ENCODE measurements around the gene SLIT3.

SLIT3 gene

GRCh38 chr5:168713051-168713450, 587.9 kb downstream of the SLIT3 start:
- H3K27ac ChIP-seq (ENCODE audit: insufficient read depth, low read length, poor library complexity, severe bottlenecking) = no peak overlapping the region
- no peaks in the 10 kb centered on the region for H3K9me3 ChIP-seq (ENCODE audit: control insufficient read depth, low read length)
- no peaks in the 10 kb centered on the region for H3K27me3 ChIP-seq (replicated peaks; ENCODE audit: control insufficient read depth, insufficient read depth, low read length, poor library complexity, severe bottlenecking)
- H3K4me1 ChIP-seq (ENCODE audit: control insufficient read depth, insufficient read depth, low read length, poor library complexity, severe bottlenecking) = no peaks in the 10 kb centered on the region
- no peak for DNase-seq
- no peak overlapping the region for H3K4me3 ChIP-seq (ENCODE audit: insufficient read depth, low read depth, low read length, poor library complexity, severe bottlenecking)
- no peaks in the 10 kb centered on the region for H3K36me3 ChIP-seq (ENCODE audit: control insufficient read depth, insufficient read depth, low read length)

DNA sequence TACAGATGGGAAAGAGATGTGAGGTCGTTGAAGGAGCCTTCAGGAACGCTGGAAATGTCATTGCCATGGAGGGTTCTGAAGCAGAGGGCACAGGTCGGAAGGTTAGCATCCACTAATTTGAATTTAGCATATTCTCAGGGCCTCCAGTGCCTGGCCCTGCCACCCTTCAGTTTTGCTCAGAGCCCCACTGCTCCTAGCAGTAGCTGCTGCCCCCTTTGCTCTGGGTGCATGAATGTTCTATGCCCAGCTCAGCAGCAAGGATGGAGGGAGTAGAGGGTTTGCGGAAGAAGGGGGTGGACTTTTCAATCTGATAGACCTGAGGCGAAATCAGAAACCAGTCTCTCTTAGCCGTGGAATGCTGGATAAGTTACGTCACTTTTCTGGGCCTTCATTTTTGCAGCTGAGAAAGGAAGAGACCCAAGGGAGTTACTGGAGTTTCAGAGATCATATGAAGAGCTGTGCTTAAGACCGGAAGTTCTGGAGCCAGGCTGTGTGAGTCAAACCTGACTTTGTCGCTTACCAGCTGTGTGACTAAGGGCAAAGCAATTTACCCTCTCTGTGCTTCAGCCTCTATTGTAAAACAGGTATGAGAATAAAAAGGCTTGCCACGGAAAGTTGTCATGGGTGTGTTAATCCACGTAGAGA, 588.5 kb downstream of the SLIT3 start:
- no peak overlapping the region for H3K4me3 ChIP-seq (ENCODE audit: insufficient read depth, low read depth, low read length, poor library complexity, severe bottlenecking)
- DNase-seq = no peak
- no peaks in the 10 kb centered on the region for H3K9me3 ChIP-seq (ENCODE audit: control insufficient read depth, low read length)
- H3K4me1 ChIP-seq (ENCODE audit: control insufficient read depth, insufficient read depth, low read length, poor library complexity, severe bottlenecking) = no peaks in the 10 kb centered on the region
- no peak overlapping the region for H3K27ac ChIP-seq (ENCODE audit: insufficient read depth, low read length, poor library complexity, severe bottlenecking)
- no peaks in the 10 kb centered on the region for H3K36me3 ChIP-seq (ENCODE audit: control insufficient read depth, insufficient read depth, low read length)
- no peaks in the 10 kb centered on the region for H3K27me3 ChIP-seq (replicated peaks; ENCODE audit: control insufficient read depth, insufficient read depth, low read length, poor library complexity, severe bottlenecking)

DNA sequence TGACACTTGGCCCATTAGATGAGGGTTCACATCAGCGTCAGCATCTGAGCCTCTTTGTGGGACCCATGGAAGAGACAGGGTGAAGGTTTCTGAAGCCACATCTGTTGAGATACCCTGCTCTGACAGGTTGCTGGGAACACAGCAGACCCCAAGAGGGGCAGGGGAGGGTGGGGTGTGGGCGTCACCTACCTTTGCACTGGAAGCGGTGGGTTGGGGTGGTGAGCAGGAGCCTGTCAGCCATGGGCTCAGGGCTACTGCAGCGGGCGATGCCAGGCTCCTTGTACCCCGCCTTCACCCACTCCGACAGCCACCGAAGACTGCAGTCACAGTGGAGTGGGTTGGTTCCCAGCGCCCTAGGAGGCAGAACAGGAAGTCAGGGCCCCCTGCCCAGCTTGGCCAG, 590.2 kb downstream of the SLIT3 start:
- no peaks in the 10 kb centered on the region for H3K27me3 ChIP-seq (replicated peaks; ENCODE audit: control insufficient read depth, insufficient read depth, low read length, poor library complexity, severe bottlenecking)
- H3K4me3 ChIP-seq (ENCODE audit: insufficient read depth, low read depth, low read length, poor library complexity, severe bottlenecking) = no peak overlapping the region
- no peaks in the 10 kb centered on the region for H3K4me1 ChIP-seq (ENCODE audit: control insufficient read depth, insufficient read depth, low read length, poor library complexity, severe bottlenecking)
- no peaks in the 10 kb centered on the region for H3K9me3 ChIP-seq (ENCODE audit: control insufficient read depth, low read length)
- no peak overlapping the region for H3K27ac ChIP-seq (ENCODE audit: insufficient read depth, low read length, poor library complexity, severe bottlenecking)
- no peaks in the 10 kb centered on the region for H3K36me3 ChIP-seq (ENCODE audit: control insufficient read depth, insufficient read depth, low read length)
- no peak for DNase-seq

DNA sequence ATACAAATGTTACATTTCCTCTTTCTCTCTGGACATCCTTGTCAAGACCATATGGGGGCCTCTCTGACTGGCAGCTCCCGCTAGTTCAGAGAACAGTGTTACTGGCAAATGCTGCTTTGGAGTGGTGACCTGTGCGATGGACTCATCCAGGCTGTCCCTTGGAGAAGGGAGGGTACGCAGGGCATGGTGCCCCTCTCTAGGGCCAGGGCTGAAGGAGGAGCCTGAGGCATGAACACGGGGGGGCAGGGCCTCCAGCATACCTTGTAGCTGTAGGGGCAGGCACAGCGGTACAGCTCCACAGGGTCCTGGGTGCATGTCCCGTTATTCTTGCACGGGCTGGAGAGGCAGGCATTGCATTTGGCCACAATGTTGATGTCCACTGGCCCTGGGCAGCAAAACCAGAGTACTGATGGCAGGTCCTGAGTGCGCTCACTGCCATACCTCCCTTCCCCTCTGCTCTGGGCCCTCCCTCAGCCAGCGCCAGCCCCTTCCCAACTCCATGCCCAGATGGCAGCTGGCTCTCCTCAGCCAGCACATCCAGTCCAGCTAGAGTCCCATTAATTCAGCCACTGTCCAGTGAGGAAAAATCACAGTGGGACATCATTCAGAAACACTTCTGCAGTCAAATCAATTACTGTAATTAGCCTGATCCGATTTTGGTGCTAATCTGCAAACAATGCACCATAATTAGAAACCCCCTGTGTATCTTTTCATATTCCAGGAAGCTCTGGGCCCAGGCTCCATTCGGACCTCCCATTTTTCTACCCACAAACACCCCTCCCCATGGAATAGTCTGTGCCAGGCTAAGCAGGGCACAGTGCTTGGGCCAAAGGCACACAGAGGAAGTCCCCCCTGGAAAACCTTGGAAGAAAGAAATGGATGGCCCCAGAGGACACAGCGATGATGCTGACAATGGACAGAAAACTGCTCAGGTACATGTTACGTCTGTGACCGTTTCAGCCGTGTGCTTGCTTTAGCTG, 592.9 kb downstream of the SLIT3 start:
- H3K27ac ChIP-seq (ENCODE audit: insufficient read depth, low read length, poor library complexity, severe bottlenecking) = no peak overlapping the region
- H3K9me3 ChIP-seq (ENCODE audit: control insufficient read depth, low read length) = no peaks in the 10 kb centered on the region
- no peak for DNase-seq
- H3K4me1 ChIP-seq (ENCODE audit: control insufficient read depth, insufficient read depth, low read length, poor library complexity, severe bottlenecking) = no peaks in the 10 kb centered on the region
- H3K36me3 ChIP-seq (ENCODE audit: control insufficient read depth, insufficient read depth, low read length) = no peaks in the 10 kb centered on the region
- no peaks in the 10 kb centered on the region for H3K27me3 ChIP-seq (replicated peaks; ENCODE audit: control insufficient read depth, insufficient read depth, low read length, poor library complexity, severe bottlenecking)
- no peak overlapping the region for H3K4me3 ChIP-seq (ENCODE audit: insufficient read depth, low read depth, low read length, poor library complexity, severe bottlenecking)

GRCh38 chr5:168706655-168707069, 594.3 kb downstream of the SLIT3 start:
- Histone ChIP-seq H3K4me3 (ENCODE audit: insufficient read depth, low read depth, low read length, poor library complexity, severe bottlenecking) (no peak overlapping the region), H3K27ac (ENCODE audit: insufficient read depth, low read length, poor library complexity, severe bottlenecking) (no peak overlapping the region), H3K4me1 (ENCODE audit: control insufficient read depth, insufficient read depth, low read length, poor library complexity, severe bottlenecking) (no peaks in the 10 kb centered on the region), H3K9me3 (ENCODE audit: control insufficient read depth, low read length) (no peaks in the 10 kb centered on the region), H3K27me3 (replicated peaks; ENCODE audit: control insufficient read depth, insufficient read depth, low read length, poor library complexity, severe bottlenecking) (no peaks in the 10 kb centered on the region), H3K36me3 (ENCODE audit: control insufficient read depth, insufficient read depth, low read length) (no peaks in the 10 kb centered on the region)
- DNase-seq = no peak

- H3K36me3 ChIP-seq (ENCODE audit: control insufficient read depth, insufficient read depth, low read length) = no peaks in the 10 kb centered on the region
- no peaks in the 10 kb centered on the region for H3K4me1 ChIP-seq (ENCODE audit: control insufficient read depth, insufficient read depth, low read length, poor library complexity, severe bottlenecking)
- no peak for DNase-seq
- H3K9me3 ChIP-seq (ENCODE audit: control insufficient read depth, low read length) = no peaks in the 10 kb centered on the region
- H3K27me3 ChIP-seq (replicated peaks; ENCODE audit: control insufficient read depth, insufficient read depth, low read length, poor library complexity, severe bottlenecking) = no peaks in the 10 kb centered on the region
- no peak overlapping the region for H3K4me3 ChIP-seq (ENCODE audit: insufficient read depth, low read depth, low read length, poor library complexity, severe bottlenecking)
- H3K27ac ChIP-seq (ENCODE audit: insufficient read depth, low read length, poor library complexity, severe bottlenecking) = no peak overlapping the region
Observed at GRCh38 chr5:168705321-168705720, 595.6 kb downstream of the SLIT3 start.

GRCh38 chr5:168702511-168702910, 598.4 kb downstream of the SLIT3 start:
- H3K27ac ChIP-seq (ENCODE audit: insufficient read depth, low read length, poor library complexity, severe bottlenecking) = no peak overlapping the region
- H3K4me1 ChIP-seq (ENCODE audit: control insufficient read depth, insufficient read depth, low read length, poor library complexity, severe bottlenecking) = no peaks in the 10 kb centered on the region
- H3K9me3 ChIP-seq (ENCODE audit: control insufficient read depth, low read length) = no peaks in the 10 kb centered on the region
- no peak for DNase-seq
- H3K4me3 ChIP-seq (ENCODE audit: insufficient read depth, low read depth, low read length, poor library complexity, severe bottlenecking) = no peak overlapping the region
- no peaks in the 10 kb centered on the region for H3K36me3 ChIP-seq (ENCODE audit: control insufficient read depth, insufficient read depth, low read length)
- H3K27me3 ChIP-seq (replicated peaks; ENCODE audit: control insufficient read depth, insufficient read depth, low read length, poor library complexity, severe bottlenecking) = no peaks in the 10 kb centered on the region

DNA sequence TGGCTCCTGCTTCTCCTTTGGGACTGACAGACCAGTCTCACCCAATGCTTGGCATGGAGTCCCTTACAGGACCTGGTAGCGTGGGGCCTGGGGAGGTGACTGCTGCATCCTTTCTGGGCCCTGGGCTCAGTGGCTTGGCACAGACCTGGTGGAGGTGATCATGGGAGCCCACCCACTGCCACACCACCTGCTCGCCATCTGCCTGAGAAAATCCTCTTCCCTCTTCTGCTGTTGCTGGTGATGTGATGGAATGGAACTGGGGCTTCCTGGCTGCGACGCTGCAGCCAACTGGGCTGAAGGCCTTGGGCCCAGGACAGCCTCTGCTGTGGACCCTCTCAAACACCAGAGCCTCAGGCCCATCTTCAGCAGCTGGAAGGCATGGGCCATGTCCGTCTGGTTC, 599.3 kb downstream of the SLIT3 start:
- Histone ChIP-seq H3K4me1 (ENCODE audit: control insufficient read depth, insufficient read depth, low read length, poor library complexity, severe bottlenecking) (no peaks in the 10 kb centered on the region), H3K4me3 (ENCODE audit: insufficient read depth, low read depth, low read length, poor library complexity, severe bottlenecking) (no peak overlapping the region), H3K9me3 (ENCODE audit: control insufficient read depth, low read length) (no peaks in the 10 kb centered on the region), H3K36me3 (ENCODE audit: control insufficient read depth, insufficient read depth, low read length) (no peaks in the 10 kb centered on the region), H3K27me3 (replicated peaks; ENCODE audit: control insufficient read depth, insufficient read depth, low read length, poor library complexity, severe bottlenecking) (no peaks in the 10 kb centered on the region), H3K27ac (ENCODE audit: insufficient read depth, low read length, poor library complexity, severe bottlenecking) (no peak overlapping the region)
- DNase-seq = no peak

DNA sequence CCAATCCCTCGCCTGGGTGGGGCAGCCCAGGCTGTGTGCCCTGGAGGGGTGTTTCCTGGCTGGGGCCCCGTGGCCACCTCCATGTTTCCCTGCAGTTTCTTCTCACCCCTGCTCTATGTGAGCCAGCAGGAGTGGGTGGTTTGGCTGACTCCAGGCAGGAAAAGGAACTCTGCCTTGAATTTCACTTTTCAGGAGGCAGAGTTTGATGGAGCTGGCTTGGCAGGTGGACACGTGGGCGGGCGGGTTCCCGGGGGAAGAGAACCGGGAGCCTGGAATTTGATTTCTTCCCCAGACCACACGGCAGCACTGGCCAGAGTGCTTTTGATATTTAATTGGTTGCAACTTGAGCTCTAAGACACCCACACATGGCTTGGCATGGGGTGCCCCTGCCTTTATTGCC, 601.9 kb downstream of the SLIT3 start:
- no peak for DNase-seq
- no peak overlapping the region for H3K4me3 ChIP-seq (ENCODE audit: insufficient read depth, low read depth, low read length, poor library complexity, severe bottlenecking)
- H3K4me1 ChIP-seq (ENCODE audit: control insufficient read depth, insufficient read depth, low read length, poor library complexity, severe bottlenecking) = no peaks in the 10 kb centered on the region
- no peaks in the 10 kb centered on the region for H3K9me3 ChIP-seq (ENCODE audit: control insufficient read depth, low read length)
- no peaks in the 10 kb centered on the region for H3K27me3 ChIP-seq (replicated peaks; ENCODE audit: control insufficient read depth, insufficient read depth, low read length, poor library complexity, severe bottlenecking)
- H3K36me3 ChIP-seq (ENCODE audit: control insufficient read depth, insufficient read depth, low read length) = no peaks in the 10 kb centered on the region
- H3K27ac ChIP-seq (ENCODE audit: insufficient read depth, low read length, poor library complexity, severe bottlenecking) = no peak overlapping the region

DNA sequence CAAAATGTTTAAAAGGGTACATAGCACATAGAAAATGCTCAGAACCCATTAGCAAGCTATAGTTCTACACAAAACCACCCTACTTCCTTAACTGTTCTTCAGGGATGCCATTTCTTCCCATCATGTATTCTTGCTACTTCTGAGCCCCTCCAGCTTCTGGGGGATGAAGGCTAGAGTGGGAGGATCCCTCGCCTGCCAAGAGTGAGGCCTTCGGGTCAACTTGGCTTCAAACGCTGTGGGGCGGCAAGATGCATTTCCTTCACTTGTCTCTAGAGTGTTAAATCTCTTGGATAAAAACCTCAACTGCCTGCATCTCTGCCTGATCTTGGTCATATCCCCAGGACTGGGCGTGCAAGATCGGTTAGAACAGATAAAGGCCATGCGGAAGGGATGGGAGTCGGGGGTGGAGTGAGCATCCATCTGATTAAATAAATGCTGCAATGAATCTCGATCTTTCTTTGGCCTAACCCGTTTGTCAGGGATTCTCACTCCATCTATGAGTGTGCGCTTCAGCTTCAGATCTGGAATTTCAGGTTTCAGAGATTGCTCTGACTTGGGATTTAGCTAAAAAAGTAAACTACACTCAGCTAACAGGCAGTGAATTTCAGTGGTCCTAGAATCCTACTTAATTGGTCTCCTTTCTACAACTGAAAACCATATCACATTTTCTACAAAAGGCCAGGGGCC, 603.8 kb downstream of the SLIT3 start:
- H3K4me3 ChIP-seq (ENCODE audit: insufficient read depth, low read depth, low read length, poor library complexity, severe bottlenecking) = no peak overlapping the region
- H3K4me1 ChIP-seq (ENCODE audit: control insufficient read depth, insufficient read depth, low read length, poor library complexity, severe bottlenecking) = no peaks in the 10 kb centered on the region
- no peaks in the 10 kb centered on the region for H3K9me3 ChIP-seq (ENCODE audit: control insufficient read depth, low read length)
- no peak for DNase-seq
- no peaks in the 10 kb centered on the region for H3K36me3 ChIP-seq (ENCODE audit: control insufficient read depth, insufficient read depth, low read length)
- no peaks in the 10 kb centered on the region for H3K27me3 ChIP-seq (replicated peaks; ENCODE audit: control insufficient read depth, insufficient read depth, low read length, poor library complexity, severe bottlenecking)
- H3K27ac ChIP-seq (ENCODE audit: insufficient read depth, low read length, poor library complexity, severe bottlenecking) = no peak overlapping the region
